ENCODE data around the gene GCC1. TPM values are rescaled to one million over a fixed set of nuclear protein-coding genes. Genes with fewer than 3 reads are reported as not detected.

GCC1 gene
- total RNA-seq, 1 experiment from 2014 or later: 22.0 TPM

- Mint-ChIP-seq H3K27me3 (ENCODE audit: unreplicated experiment) (no peaks in the 10 kb centered on the region), H3K27ac (ENCODE audit: unreplicated experiment) (no peak overlapping the region), H3K36me3 (ENCODE audit: insufficient read depth, unreplicated experiment) (peaks cover 37% of the 10 kb centered on the region), H3K9me3 (ENCODE audit: low read depth, unreplicated experiment) (no peaks in the 10 kb centered on the region), H3K4me3 (ENCODE audit: low read depth, unreplicated experiment) (no peak overlapping the region), H3K4me1 (ENCODE audit: low read depth, unreplicated experiment) (peaks cover 11% of the 10 kb centered on the region)
- no peak for DNase-seq
- BruUV-seq (replicated peaks): no TSS peak
- no peak for TF ChIP-seq CTCF (IDR thresholded peaks at IDR 0.05; ENCODE audit: unreplicated experiment)
- CTCF ChIA-PET: no interaction called here
- intact Hi-C loops (cut with micrococcal nuclease; ENCODE audit: unreplicated experiment): no loop called here
Observed at GRCh38 chr7:127591189-127591588, 5.8 kb upstream of the GCC1 start.

GRCh38 chr7:127589896-127590295 is 4.5 kb upstream of the GCC1 start:
- H3K9me3 Mint-ChIP-seq (ENCODE audit: low read depth, unreplicated experiment): no peaks in the 10 kb centered on the region
- CTCF ChIA-PET: no interaction called here
- no TSS peak for BruUV-seq (replicated peaks)
- H3K4me1 Mint-ChIP-seq (ENCODE audit: low read depth, unreplicated experiment): peaks cover 14% of the 10 kb centered on the region
- peak overlapping the region; percentile 32 for H3K27ac Mint-ChIP-seq (ENCODE audit: unreplicated experiment)
- H3K4me3 Mint-ChIP-seq (ENCODE audit: low read depth, unreplicated experiment): peak overlapping the region; percentile 72
- no peak for TF ChIP-seq CTCF (IDR thresholded peaks at IDR 0.05; ENCODE audit: unreplicated experiment)
- H3K27me3 Mint-ChIP-seq (ENCODE audit: unreplicated experiment): no peaks in the 10 kb centered on the region
- DNase-seq: no peak
- H3K36me3 Mint-ChIP-seq (ENCODE audit: insufficient read depth, unreplicated experiment): peaks cover 47% of the 10 kb centered on the region
- intact Hi-C loops (cut with micrococcal nuclease; ENCODE audit: unreplicated experiment): loop anchor here (5.0 to 10.0 kb wide), 3 partner anchors 112 to 625 kb away; no protein-coding TSS in a partner anchor

- peak; percentile 11 for TF ChIP-seq CTCF (IDR thresholded peaks at IDR 0.05; ENCODE audit: unreplicated experiment)
- no peaks in the 10 kb centered on the region for H3K9me3 Mint-ChIP-seq (ENCODE audit: low read depth, unreplicated experiment)
- peaks cover 47% of the 10 kb centered on the region for H3K36me3 Mint-ChIP-seq (ENCODE audit: insufficient read depth, unreplicated experiment)
- H3K27me3 Mint-ChIP-seq (ENCODE audit: unreplicated experiment): no peaks in the 10 kb centered on the region
- H3K4me1 Mint-ChIP-seq (ENCODE audit: low read depth, unreplicated experiment): peaks cover 18% of the 10 kb centered on the region
- no TSS peak for BruUV-seq (replicated peaks)
- intact Hi-C loops (cut with micrococcal nuclease; ENCODE audit: unreplicated experiment): loop anchor here (5.0 to 10.0 kb wide), 3 partner anchors 113 to 626 kb away; no protein-coding TSS in a partner anchor
- peak overlapping the region; percentile 45 for H3K27ac Mint-ChIP-seq (ENCODE audit: unreplicated experiment)
- peak; percentile 72 for DNase-seq
- peak overlapping the region; percentile 72 for H3K4me3 Mint-ChIP-seq (ENCODE audit: low read depth, unreplicated experiment)
- CTCF ChIA-PET: interaction anchor here (0.8 to 1.6 kb wide), 4 partner anchors 52 to 621 kb away, joined by 3 to 5 read pairs (median 4); no protein-coding TSS in a partner anchor
Observed at GRCh38 chr7:127588697-127589482, 3.5 kb upstream of the GCC1 start.

- H3K9me3 Mint-ChIP-seq (ENCODE audit: low read depth, unreplicated experiment): no peaks in the 10 kb centered on the region
- TF ChIP-seq CTCF (IDR thresholded peaks at IDR 0.05; ENCODE audit: unreplicated experiment): no peak
- intact Hi-C loops (cut with micrococcal nuclease; ENCODE audit: unreplicated experiment): loop anchor here (5.0 to 10.0 kb wide), 3 partner anchors 114 to 627 kb away; no protein-coding TSS in a partner anchor
- H3K4me3 Mint-ChIP-seq (ENCODE audit: low read depth, unreplicated experiment): peak within 1 kb of the TSS; percentile 72
- CTCF ChIA-PET: interaction anchor here (1.1 to 1.6 kb wide), 3 partner anchors 116 to 622 kb away, joined by 3 to 5 read pairs (median 3); no protein-coding TSS in a partner anchor
- peak; percentile 92 for DNase-seq
- H3K27me3 Mint-ChIP-seq (ENCODE audit: unreplicated experiment): no peaks in the 10 kb centered on the region
- no TSS peak for BruUV-seq (replicated peaks)
- H3K4me1 Mint-ChIP-seq (ENCODE audit: low read depth, unreplicated experiment): peaks cover 26% of the 10 kb centered on the region
- peaks cover 47% of the 10 kb centered on the region for H3K36me3 Mint-ChIP-seq (ENCODE audit: insufficient read depth, unreplicated experiment)
- peak within 1 kb of the TSS; percentile 45 for H3K27ac Mint-ChIP-seq (ENCODE audit: unreplicated experiment)
Observed at GRCh38 chr7:127588019-127588696, 2.8 kb upstream of the GCC1 start, which contains the start of gene ARF5. Gene ARF5, plus strand, starts transcription at chr7:127588411. Its CDS starts 88 bp downstream, at chr7:127588499.
